ENCODE data around the gene ARHGAP20. TPM values are rescaled to one million over a fixed set of nuclear protein-coding genes. Genes with fewer than 3 reads are reported as not detected.

Gene ARHGAP20
- total and polyA plus RNA-seq, 5 experiments from 2014 or later = 0.08 TPM; not detected in 4

GRCh38 chr11:110710628-110711381, 1.4 kb downstream of the ARHGAP20 start:
- no peak for ATAC-seq
- Mint-ChIP-seq H3K4me1 (peaks cover 3 to 27% (median 17%) of the 10 kb centered on the region in 4 donors), H3K9me3 (no peaks in the 10 kb centered on the region), H3K27me3 (peaks cover 41 to 69% (median 57%) of the 10 kb centered on the region in 5 donors), H3K4me3 (peak overlapping the region; percentile 64 to 91 (median 74)), H3K36me3 (peaks cover 0 to 3% (median 0%) of the 10 kb centered on the region in 3 donors), H3K27ac (no peak overlapping the region)
- peak in 1 of 10 donors; percentile 2 for DNase-seq
- POLR2A ChIA-PET = no interaction called here

- H3K9me3 Mint-ChIP-seq = no peaks in the 10 kb centered on the region
- H3K36me3 Mint-ChIP-seq = peaks cover 0 to 5% (median 2%) of the 10 kb centered on the region in 3 donors
- H3K27ac Mint-ChIP-seq = no peak overlapping the region
- no peak overlapping the region for H3K4me3 Mint-ChIP-seq
- POLR2A ChIA-PET = no interaction called here
- ATAC-seq = no peak
- no peaks in the 10 kb centered on the region for H3K4me1 Mint-ChIP-seq
- DNase-seq = no peak
- H3K27me3 Mint-ChIP-seq = peaks cover 13 to 26% (median 21%) of the 10 kb centered on the region in 5 donors
Observed at GRCh38 chr11:110704210-110704864, 7.9 kb downstream of the ARHGAP20 start.

- DNase-seq (no peak), ATAC-seq (no peak)
- POLR2A ChIA-PET = no interaction called here
- Mint-ChIP-seq H3K36me3 (no peaks in the 10 kb centered on the region), H3K4me1 (no peaks in the 10 kb centered on the region), H3K27me3 (peaks cover 3 to 16% (median 5%) of the 10 kb centered on the region in 5 donors), H3K9me3 (peaks cover 0 to 4% (median 0%) of the 10 kb centered on the region in 9 donors), H3K27ac (no peak overlapping the region), H3K4me3 (no peak overlapping the region)
Observed at GRCh38 chr11:110691926-110692325, 20.3 kb downstream of the ARHGAP20 start.

- no peaks in the 10 kb centered on the region for H3K9me3 Mint-ChIP-seq
- H3K4me1 Mint-ChIP-seq = no peaks in the 10 kb centered on the region
- no peaks in the 10 kb centered on the region for H3K36me3 Mint-ChIP-seq
- H3K27ac Mint-ChIP-seq = no peak overlapping the region
- H3K4me3 Mint-ChIP-seq = no peak overlapping the region
- H3K27me3 Mint-ChIP-seq = peaks cover 0 to 16% (median 5%) of the 10 kb centered on the region in 5 donors
- POLR2A ChIA-PET = no interaction called here
- ATAC-seq (no peak), DNase-seq (no peak)
Observed at GRCh38 chr11:110689306-110689705, 22.9 kb downstream of the ARHGAP20 start.

- no peaks in the 10 kb centered on the region for H3K36me3 Mint-ChIP-seq
- no peak for DNase-seq
- no peaks in the 10 kb centered on the region for H3K4me1 Mint-ChIP-seq
Observed at GRCh38 chr11:110679323-110679975, 32.8 kb downstream of the ARHGAP20 start.

GRCh38 chr11:110675548-110675947, 36.7 kb downstream of the ARHGAP20 start:
- ATAC-seq (no peak), DNase-seq (no peak)
- Mint-ChIP-seq H3K27me3 (peaks cover 0 to 12% (median 3%) of the 10 kb centered on the region in 5 donors), H3K9me3 (peaks cover 0 to 16% (median 1%) of the 10 kb centered on the region in 9 donors), H3K36me3 (no peaks in the 10 kb centered on the region), H3K4me1 (no peaks in the 10 kb centered on the region), H3K27ac (no peak overlapping the region), H3K4me3 (no peak overlapping the region)
- POLR2A ChIA-PET = no interaction called here

More at GRCh38 chr11:110679323-110679975, 32.8 kb downstream of the ARHGAP20 start:
- H3K27me3 Mint-ChIP-seq = peaks cover 0 to 12% (median 4%) of the 10 kb centered on the region in 5 donors
- POLR2A ChIA-PET = no interaction called here
- no peak overlapping the region for H3K27ac Mint-ChIP-seq
- peaks cover 0 to 4% (median 0%) of the 10 kb centered on the region in 9 donors for H3K9me3 Mint-ChIP-seq
- no peak overlapping the region for H3K4me3 Mint-ChIP-seq
- no peak for ATAC-seq

- ATAC-seq (no peak), DNase-seq (no peak)
- Mint-ChIP-seq H3K4me1 (no peaks in the 10 kb centered on the region), H3K9me3 (peaks cover 0 to 1% (median 0%) of the 10 kb centered on the region in 9 donors), H3K27ac (no peak overlapping the region), H3K27me3 (peaks cover 0 to 5% (median 0%) of the 10 kb centered on the region in 5 donors), H3K4me3 (no peak overlapping the region), H3K36me3 (no peaks in the 10 kb centered on the region)
- POLR2A ChIA-PET = no interaction called here
Observed at GRCh38 chr11:110665689-110666465, 46.4 kb downstream of the ARHGAP20 start.

- DNase-seq (no peak), ATAC-seq (no peak)
- Mint-ChIP-seq H3K4me3 (no peak overlapping the region), H3K4me1 (no peaks in the 10 kb centered on the region), H3K9me3 (peaks cover 0 to 17% (median 6%) of the 10 kb centered on the region in 9 donors), H3K27me3 (peaks cover 9 to 54% (median 24%) of the 10 kb centered on the region in 5 donors), H3K27ac (no peak overlapping the region), H3K36me3 (peaks cover 0 to 7% (median 1%) of the 10 kb centered on the region in 3 donors)
- POLR2A ChIA-PET = no interaction called here
Observed at GRCh38 chr11:110655967-110656366, 56.3 kb downstream of the ARHGAP20 start.

- Mint-ChIP-seq H3K9me3 (peaks cover 0 to 21% (median 9%) of the 10 kb centered on the region in 9 donors), H3K4me3 (no peak overlapping the region), H3K36me3 (peaks cover 0 to 10% (median 1%) of the 10 kb centered on the region in 3 donors), H3K27ac (no peak overlapping the region), H3K4me1 (no peaks in the 10 kb centered on the region), H3K27me3 (peaks cover 5 to 47% (median 27%) of the 10 kb centered on the region in 5 donors)
- ATAC-seq = no peak
- POLR2A ChIA-PET = no interaction called here
- DNase-seq = no peak
Observed at GRCh38 chr11:110654456-110654855, 57.8 kb downstream of the ARHGAP20 start.

GRCh38 chr11:110645253-110645652, 67.0 kb downstream of the ARHGAP20 start:
- Mint-ChIP-seq H3K27me3 (peaks cover 3 to 23% (median 10%) of the 10 kb centered on the region in 5 donors), H3K27ac (peak overlapping the region in 1 of 10 donors; percentile 0), H3K36me3 (no peaks in the 10 kb centered on the region), H3K4me1 (no peaks in the 10 kb centered on the region), H3K9me3 (peaks cover 0 to 10% (median 2%) of the 10 kb centered on the region in 9 donors), H3K4me3 (no peak overlapping the region)
- POLR2A ChIA-PET = no interaction called here
- no peak for DNase-seq
- no peak for ATAC-seq

GRCh38 chr11:110634370-110634769, 77.9 kb downstream of the ARHGAP20 start:
- no peak overlapping the region for H3K27ac Mint-ChIP-seq
- H3K36me3 Mint-ChIP-seq = peaks cover 0 to 3% (median 0%) of the 10 kb centered on the region in 3 donors
- POLR2A ChIA-PET = no interaction called here
- H3K27me3 Mint-ChIP-seq = peaks cover 0 to 13% (median 7%) of the 10 kb centered on the region in 5 donors
- ATAC-seq = no peak
- DNase-seq = no peak
- no peaks in the 10 kb centered on the region for H3K4me1 Mint-ChIP-seq
- no peaks in the 10 kb centered on the region for H3K9me3 Mint-ChIP-seq
- no peak overlapping the region for H3K4me3 Mint-ChIP-seq

- DNase-seq (no peak), ATAC-seq (no peak)
- no peaks in the 10 kb centered on the region for H3K4me1 Mint-ChIP-seq
- no peak overlapping the region for H3K4me3 Mint-ChIP-seq
- no peaks in the 10 kb centered on the region for H3K9me3 Mint-ChIP-seq
- H3K27me3 Mint-ChIP-seq = peaks cover 0 to 9% (median 7%) of the 10 kb centered on the region in 5 donors
- POLR2A ChIA-PET = no interaction called here
- H3K27ac Mint-ChIP-seq = no peak overlapping the region
- H3K36me3 Mint-ChIP-seq = no peaks in the 10 kb centered on the region
Observed at GRCh38 chr11:110631551-110631950, 80.7 kb downstream of the ARHGAP20 start.
